Urothelium cell line (cell line): ENCODE data around the gene TMEM88.
A peak's percentile ranks its signal among the peaks of the same experiment; 100 is the strongest.
"Not testable (repeated sequence)": the region's sequence is repeated elsewhere in the genome, so short reads cannot be mapped to it uniquely, and the experiment has no call there.

ENCODE experiments used
- DNase-seq: peaks from one replicate; pipeline ENCODE4 v3.0.0; 2011; ENCODE audit warnings: low spot score, mixed read lengths
- FAIRE-seq: peaks from 2 replicates; lab custom pipeline; 2011; peaks lifted over from hg19 to GRCh38; lab: Jason Lieb, UNC

Gene TMEM88

GRCh38 chr17:7856011-7856810 lies 1.3 kb downstream of the TMEM88 start:
- FAIRE-seq: no peak
- no peak for DNase-seq

- peak; percentile 88 for DNase-seq
- peak; percentile 42 for FAIRE-seq
These were observed 2.2 kb downstream of the TMEM88 start, which contains the start of gene NAA38 for GRCh38 chr17:7856811-7857712. Gene NAA38 (minus strand): TSS chr17:7857559. CDS start chr17:7857463, 96 bp downstream.

- no peak for FAIRE-seq
- peak; percentile 70 for DNase-seq
These were observed 3.1 kb downstream of the TMEM88 start, which contains the start of gene CYB5D1 for GRCh38 chr17:7857713-7858521. Gene CYB5D1 (plus strand): TSS chr17:7858003. CDS start chr17:7858135, 132 bp downstream.

GRCh38 chr17:7858522-7858810 lies 3.6 kb downstream of the TMEM88 start:
- DNase-seq: peak; percentile 49
- no peak for FAIRE-seq

GRCh38 chr17:7859028-7859427 lies 4.2 kb downstream of the TMEM88 start:
- FAIRE-seq (no peak), DNase-seq (no peak)

DNA sequence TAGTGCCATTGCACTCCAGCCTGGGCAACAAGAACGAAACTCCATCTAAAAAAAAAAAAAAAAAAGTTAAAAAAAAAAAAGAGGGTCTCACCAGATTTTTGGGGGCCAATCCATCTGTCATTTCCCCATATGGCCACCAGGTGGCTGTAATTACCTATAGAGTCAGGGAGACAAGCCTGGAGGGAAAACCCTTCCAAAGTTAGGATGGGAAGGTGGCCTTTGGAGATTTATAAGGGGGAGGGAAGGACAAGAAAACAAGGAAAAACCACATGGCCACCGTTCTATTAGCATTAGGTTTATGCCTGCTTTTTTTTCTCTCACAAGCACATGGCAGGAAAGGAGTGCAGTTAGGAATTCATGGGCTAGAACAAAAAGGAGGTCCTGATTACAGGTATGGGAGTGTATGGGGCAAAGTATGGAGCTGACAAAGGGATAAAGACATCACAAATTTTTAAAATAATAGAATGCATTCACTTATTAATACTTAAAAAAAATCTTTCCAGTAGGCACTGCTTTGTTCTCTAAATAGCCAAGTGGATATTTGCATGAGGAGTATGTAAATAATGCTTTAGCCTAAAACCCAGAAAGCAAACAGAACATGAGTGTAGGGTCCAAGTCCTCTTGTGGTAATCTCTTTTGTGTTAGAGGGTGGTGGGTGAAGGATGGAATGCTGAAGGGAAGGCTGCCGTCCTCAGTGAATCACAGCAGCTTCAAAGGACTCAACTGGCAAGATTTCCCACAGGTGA lies 8.0 kb downstream of the TMEM88 start:
- FAIRE-seq (no peak), DNase-seq (peak; percentile 32)

- not testable (repeated sequence) for DNase-seq, FAIRE-seq
These were observed 9.5 kb downstream of the TMEM88 start for GRCh38 chr17:7864384-7864783.

GRCh38 chr17:7864995-7865650 lies 10.3 kb downstream of the TMEM88 start:
- no peak for DNase-seq

GRCh38 chr17:7867881-7868329 lies 13.0 kb downstream of the TMEM88 start:
- no peak for FAIRE-seq
- DNase-seq: no peak

More at GRCh38 chr17:7864995-7865650, 10.3 kb downstream of the TMEM88 start:
- no peak for FAIRE-seq

- no peak for FAIRE-seq
- DNase-seq: no peak
These were observed 18.2 kb downstream of the TMEM88 start for GRCh38 chr17:7873051-7873450.

DNA sequence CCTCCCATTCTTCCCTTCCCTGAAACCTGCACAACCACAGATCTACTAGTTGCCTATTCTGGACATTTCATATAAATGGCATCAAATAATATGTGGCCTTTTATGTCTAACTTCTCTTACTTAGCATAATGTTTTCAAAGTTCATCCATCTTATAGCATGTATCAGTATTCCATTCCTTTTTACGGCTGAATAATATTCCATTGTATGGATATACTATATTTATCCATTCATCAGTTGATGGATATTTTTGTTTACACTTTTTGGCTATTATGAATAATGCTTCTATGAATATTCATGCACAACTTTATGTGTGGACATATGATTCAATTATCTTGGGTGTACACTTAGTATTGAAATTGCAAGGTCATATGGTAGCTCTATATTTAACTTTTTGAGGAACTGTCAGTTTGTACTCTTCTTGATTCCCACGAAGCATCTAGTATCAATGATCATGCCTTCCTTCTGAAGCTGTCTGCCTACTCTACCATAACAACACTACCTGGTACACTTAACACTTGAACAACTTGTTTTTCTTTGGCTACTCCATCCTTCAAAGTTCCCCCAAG lies 21.0 kb downstream of the TMEM88 start:
- no peak for DNase-seq
- no peak for FAIRE-seq

DNA sequence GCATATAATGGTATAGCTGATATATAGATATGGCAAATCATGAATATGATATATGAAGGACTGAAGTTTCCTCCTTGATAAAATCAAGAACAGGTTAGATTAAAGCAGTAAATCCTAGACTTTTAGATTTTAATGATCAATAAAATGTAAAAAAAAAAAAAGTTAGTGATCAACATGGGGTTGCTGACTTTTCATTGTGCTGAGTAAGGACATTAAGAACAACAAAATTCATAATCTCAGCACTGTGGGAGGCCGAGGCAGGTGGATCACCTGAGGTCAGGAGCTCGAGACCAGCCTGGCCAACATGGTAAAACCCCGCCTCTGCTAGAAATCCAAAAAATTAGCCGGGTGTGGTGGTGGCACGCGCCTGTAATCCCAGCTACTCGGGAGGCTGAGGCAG lies 23.4 kb downstream of the TMEM88 start:
- no peak for FAIRE-seq
- no peak for DNase-seq

GRCh38 chr17:7880076-7880868 lies 25.4 kb downstream of the TMEM88 start:
- no peak for DNase-seq
- no peak for FAIRE-seq

- DNase-seq (no peak), FAIRE-seq (no peak)
These were observed 26.6 kb downstream of the TMEM88 start for GRCh38 chr17:7881276-7882054.

DNA sequence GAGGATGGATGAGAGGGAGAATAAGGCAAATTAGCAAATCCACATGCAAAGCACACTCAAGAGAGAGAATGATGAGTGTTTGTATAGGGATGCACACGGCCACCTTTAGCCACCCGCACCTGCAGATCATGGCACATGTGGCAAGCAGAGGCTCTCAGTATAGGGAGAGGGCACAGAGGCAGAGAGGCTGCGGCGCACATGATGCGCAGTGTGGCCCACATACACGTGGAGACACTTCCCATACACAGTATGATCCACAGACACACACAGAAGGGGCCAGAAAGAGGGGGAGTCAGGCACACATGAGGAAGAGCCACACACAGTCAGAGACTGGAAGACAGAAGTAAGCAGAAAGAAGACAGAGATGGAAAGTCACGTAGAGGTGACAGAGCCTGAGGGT lies 27.2 kb downstream of the TMEM88 start:
- no peak for FAIRE-seq
- no peak for DNase-seq

- no peak for FAIRE-seq
- DNase-seq: no peak
These were observed 27.8 kb downstream of the TMEM88 start for GRCh38 chr17:7882629-7883028.

GRCh38 chr17:7883781-7884386 lies 29.0 kb downstream of the TMEM88 start:
- FAIRE-seq (no peak), DNase-seq (peak; percentile 11)
